H1 (cell line): ENCODE measurements around the gene GNB3. TPM values are rescaled to one million over a fixed set of nuclear protein-coding genes. Genes with fewer than 3 reads are reported as not detected.

Experiments used
- CTCF ChIA-PET: fragments of 300-600 bp; sonication (Branson Sonifier 250); formaldehyde crosslinking; loops from one replicate; lab custom pipeline; 2021; ENCODE audit not compliant: partially characterized antibody; lab: Charles Lee
- POLR2A ChIA-PET: fragments of 300-600 bp; sonication (Branson Sonifier 250); formaldehyde crosslinking; loops from one replicate; lab custom pipeline; 2021; ENCODE audit warnings: inconsistent platforms; ENCODE audit not compliant: partially characterized antibody; lab: Charles Lee
- DNase-seq, 2 experiments: peaks; one replicate each; pipeline versions ENCODE4 v3.0.0 to v3.0.0-alpha.2; 2010 to 2022; ENCODE audit warnings: low spot score in 2 of 2, low read depth in 1 of 2, mixed read lengths in 1 of 2
- FAIRE-seq: peaks from 2 replicates; lab custom pipeline; 2011; peaks lifted over from hg19 to GRCh38; lab: Jason Lieb, UNC
- H2AFZ ChIP-seq: 2 replicates; pipeline ENCODE4 v1.8.1; 2012; ENCODE audit warnings: low read length, inconsistent platforms
- H2AK5ac ChIP-seq: 2 replicates; pipeline ENCODE4 v1.6.1; 2013; ENCODE audit warnings: low read depth, low read length
- H2BK120ac ChIP-seq: replicated peaks from 2 replicates; pipeline ENCODE3; 2013; ENCODE audit warnings: low read depth, low read length, inconsistent platforms
- H2BK12ac ChIP-seq: 2 replicates; pipeline ENCODE4 v1.6.1; 2013; ENCODE audit warnings: low read depth, low read length
- H2BK15ac ChIP-seq: 2 replicates; pipeline ENCODE4 v1.6.1; 2013; ENCODE audit warnings: low read length
- H2BK20ac ChIP-seq: 2 replicates; pipeline ENCODE4 v1.6.1; 2013; ENCODE audit warnings: low read length
- H2BK5ac ChIP-seq: 2 replicates; pipeline ENCODE4 v1.6.1; 2013; ENCODE audit warnings: low read depth, low read length
- H3K14ac ChIP-seq: 2 replicates; pipeline ENCODE4 v1.6.1; 2013; ENCODE audit warnings: inconsistent platforms; ENCODE audit not compliant: insufficient read length
- H3K18ac ChIP-seq: 2 replicates; pipeline ENCODE4 v1.6.1; 2013; ENCODE audit warnings: low read length; ENCODE audit errors: extremely low read depth
- H3K23ac ChIP-seq: 2 replicates; pipeline ENCODE4 v1.6.1; 2013; ENCODE audit warnings: inconsistent platforms; ENCODE audit not compliant: insufficient read length
- H3K23me2 ChIP-seq: 2 replicates; pipeline ENCODE4 v1.6.1; 2013; ENCODE audit warnings: low read depth, low read length
- H3K27ac ChIP-seq: 2 replicates; pipeline ENCODE4 v1.6.1; 2011; ENCODE audit warnings: low read depth, low read length, inconsistent platforms
- H3K27me3 ChIP-seq, 4 experiments: replicated peaks in 1 of 4; 1 replicate in 1 of 4; 2 replicates in 3 of 4; pipeline versions ENCODE4 v1.6.1 to v1.8.1; 2011 to 2013; ENCODE audit warnings: low read length in 3 of 4, mild to moderate bottlenecking in 3 of 4, inconsistent platforms in 2 of 4, mixed read lengths in 2 of 4, moderate library complexity in 1 of 4; ENCODE audit not compliant: control insufficient read depth in 3 of 4, insufficient read depth in 3 of 4; ENCODE audit errors: extremely low read depth in 1 of 4
- H3K36me3 ChIP-seq, 4 experiments: 2 replicates each; pipeline versions ENCODE4 v1.6.1 to v1.8.1; 2011 to 2013; ENCODE audit warnings: mild to moderate bottlenecking in 4 of 4, low read length in 3 of 4, moderate library complexity in 2 of 4, control low read depth in 1 of 4, inconsistent platforms in 1 of 4; ENCODE audit not compliant: insufficient read depth in 4 of 4, control insufficient read depth in 2 of 4
- H3K4ac ChIP-seq: replicated peaks from 2 replicates; pipeline ENCODE3; 2013; ENCODE audit warnings: low read length, low read depth, mixed read lengths, inconsistent platforms; ENCODE audit not compliant: insufficient read length
- H3K4me1 ChIP-seq, 4 experiments: replicated peaks in 1 of 4; 1 replicate in 1 of 4; 2 replicates in 3 of 4; pipeline versions ENCODE4 v1.6.1 to v1.8.1; 2011 to 2013; ENCODE audit warnings: low read length in 3 of 4, inconsistent platforms in 2 of 4, mixed read lengths in 1 of 4; ENCODE audit not compliant: insufficient read depth in 4 of 4, control insufficient read depth in 3 of 4
- H3K4me2 ChIP-seq, 2 experiments: 2 replicates each; pipeline versions ENCODE4 v1.6.1 to v1.8.1; 2011 to 2013; ENCODE audit warnings: low read depth in 2 of 2, low read length in 2 of 2, control low read depth in 1 of 2, inconsistent platforms in 1 of 2, mild to moderate bottlenecking in 1 of 2; ENCODE audit not compliant: insufficient read depth in 1 of 2
- H3K4me3 ChIP-seq, 4 experiments: fragments of 200-600, 300-600 bp in 1 of 4; sonication (generic), shearing (Covaris generic), sonication (Bioruptor Twin) in 1 of 4; 2 replicates each; pipeline versions ENCODE4 v1.5.1 to v1.8.1; 2011 to 2016; ENCODE audit warnings: low read length in 4 of 4, low read depth in 3 of 4, control low read depth in 2 of 4, inconsistent platforms in 2 of 4, mild to moderate bottlenecking in 2 of 4, mixed read lengths in 1 of 4, moderate library complexity in 1 of 4; ENCODE audit not compliant: insufficient read depth in 2 of 4; ENCODE audit errors: extremely low read depth in 1 of 4
- H3K56ac ChIP-seq: replicated peaks from 2 replicates; pipeline ENCODE3; 2013; ENCODE audit warnings: low read depth, mild to moderate bottlenecking, mixed read lengths, low read length, inconsistent platforms; ENCODE audit not compliant: insufficient read length
- H3K79me1 ChIP-seq: 2 replicates; pipeline ENCODE4 v1.6.1; 2013; ENCODE audit warnings: low read depth, low read length, control low read depth
- H3K79me2 ChIP-seq, 2 experiments: 2 replicates each; pipeline versions ENCODE4 v1.6.1 to v1.8.1; 2012 to 2013; ENCODE audit warnings: low read length in 2 of 2, mild to moderate bottlenecking in 2 of 2, inconsistent platforms in 1 of 2; ENCODE audit not compliant: insufficient read depth in 2 of 2, control insufficient read depth in 1 of 2
- H3K9ac ChIP-seq, 4 experiments: replicated peaks in 1 of 4; 1 replicate in 1 of 4; 2 replicates in 3 of 4; pipeline versions ENCODE4 v1.6.1 to v1.8.1; 2011 to 2013; ENCODE audit warnings: low read depth in 3 of 4, low read length in 3 of 4, control low read depth in 2 of 4, mild to moderate bottlenecking in 2 of 4, moderate library complexity in 2 of 4, inconsistent platforms in 1 of 4; ENCODE audit errors: extremely low read depth in 1 of 4
- H3K9me3 ChIP-seq, 2 experiments: 2 replicates each; pipeline versions ENCODE4 v1.6.1 to v1.8.1; 2012 to 2013; ENCODE audit warnings: mild to moderate bottlenecking in 2 of 2, moderate library complexity in 2 of 2, control low read depth in 1 of 2, inconsistent platforms in 1 of 2, low read depth in 1 of 2, low read length in 1 of 2, mixed read lengths in 1 of 2; ENCODE audit not compliant: insufficient read depth in 2 of 2
- H4K20me1 ChIP-seq, 2 experiments: replicated peaks in 1 of 2; 2 replicates each; pipeline versions ENCODE3 to v1.8.1; 2011 to 2013; ENCODE audit warnings: inconsistent platforms in 2 of 2, low read length in 2 of 2, mild to moderate bottlenecking in 1 of 2; ENCODE audit not compliant: insufficient read depth in 2 of 2, control insufficient read depth in 1 of 2
- H4K5ac ChIP-seq: 2 replicates; pipeline ENCODE4 v1.6.1; 2013; ENCODE audit warnings: low read length, low read depth, mixed read lengths, inconsistent platforms; ENCODE audit not compliant: insufficient read length
- H4K8ac ChIP-seq: 2 replicates; pipeline ENCODE4 v1.8.0; 2013; ENCODE audit warnings: mild to moderate bottlenecking, moderate library complexity, low read length, inconsistent platforms; ENCODE audit not compliant: insufficient read depth; ENCODE audit errors: extremely low read depth
- H4K91ac ChIP-seq: replicated peaks from 2 replicates; pipeline ENCODE3; 2013; ENCODE audit warnings: low read length, mixed read lengths, inconsistent platforms; ENCODE audit not compliant: insufficient read length
- CBX5 ChIP-seq: fragments of 300-800, 300-1000 bp; sonication (generic); IDR thresholded peaks from 2 replicates; pipeline ENCODE4 v1.7.1; 2016; ENCODE audit warnings: antibody characterized with exemption, low read length, low read depth
- CREB1 ChIP-seq: IDR thresholded peaks from 2 replicates; pipeline ENCODE4 v1.6.1; 2012; ENCODE audit warnings: inconsistent platforms
- CTBP2 ChIP-seq: IDR thresholded peaks from 2 replicates; pipeline ENCODE4 v1.7.0; 2011; ENCODE audit warnings: borderline replicate concordance, mild to moderate bottlenecking, moderate library complexity, mixed read lengths, low read length; ENCODE audit not compliant: insufficient read depth, insufficient read length
- EP300 ChIP-seq, 2 experiments: IDR thresholded peaks; 1 replicate in 1 of 2; 2 replicates in 1 of 2; pipeline ENCODE4 v1.6.1; 2011 to 2012; ENCODE audit warnings: low read depth in 2 of 2, low read length in 2 of 2, mild to moderate bottlenecking in 2 of 2, borderline replicate concordance in 1 of 2, inconsistent platforms in 1 of 2, moderate library complexity in 1 of 2
- JUND ChIP-seq: IDR thresholded peaks from 2 replicates; pipeline ENCODE4 v1.6.1; 2011; ENCODE audit warnings: mild to moderate bottlenecking, improper control_type of control experiment, low read length
- KDM4A ChIP-seq: IDR thresholded peaks from one replicate; pipeline ENCODE4 v1.7.1; 2012; ENCODE audit warnings: low read depth, mild to moderate bottlenecking, moderate library complexity, low read length, inconsistent platforms; ENCODE audit not compliant: severe bottlenecking
- RBBP5 ChIP-seq: IDR thresholded peaks from 2 replicates; pipeline ENCODE4 v1.7.1; 2012; ENCODE audit warnings: low read depth, mild to moderate bottlenecking, inconsistent platforms, low read length, moderate library complexity, borderline replicate concordance
- SAP30 ChIP-seq: fragments of 300-600 bp; sonication (generic); IDR thresholded peaks from 2 replicates; pipeline ENCODE4 v1.7.1; 2012; ENCODE audit warnings: low read length, moderate library complexity, mild to moderate bottlenecking, inconsistent platforms; ENCODE audit not compliant: insufficient read depth, insufficient replicate concordance
- SIN3A ChIP-seq, 2 experiments: IDR thresholded peaks in 1 of 2; conservative IDR thresholded peaks in 1 of 2; 2 replicates each; pipeline ENCODE4 v1.6.1; 2011 to 2012; ENCODE audit warnings: low read length in 2 of 2, improper control_type of control experiment in 1 of 2, low read depth in 1 of 2, mild to moderate bottlenecking in 1 of 2
- SP4 ChIP-seq: IDR thresholded peaks from 2 replicates; pipeline ENCODE4 v1.6.1; 2012; ENCODE audit warnings: low read length, inconsistent platforms
- WGBS, 2 experiments: shearing (Covaris generic) in 1 of 2; methylation state at CpG; one replicate each; pipeline versions ENCODE4 v1.1.6 to v1.1.7; 2013 to 2015; ENCODE audit warnings: low lambda C conversion rate in 2 of 2, mixed read lengths in 2 of 2, inconsistent platforms in 1 of 2, low coverage in 1 of 2, missing lambda C conversion rate in 1 of 2; ENCODE audit not compliant: insufficient replicate concordance in 2 of 2, insufficient coverage in 1 of 2, insufficient read length in 1 of 2; ENCODE audit errors: extremely low coverage in 1 of 2, missing lambda C conversion rate in 1 of 2; 5-methylcytosine and 5-hydroxymethylcytosine counted together
- polyA plus RNA-seq, 7 experiments: library from polyadenylated mRNA; depleted of rRNA in 3 of 7; stranded (reverse) in 5 of 7; unstranded in 2 of 7; fragments of >200 nt in 5 of 7; fragments of 200-250 nt in 2 of 7; gene quantifications; 1 replicate in 5 of 7; 2 replicates in 1 of 7; 4 replicates in 1 of 7; pipeline versions ENCODE4 v1.2.1 to v1.2.3, GENCODE V29; 2011 to 2013; ENCODE audit warnings: missing spikeins in 2 of 7, mixed read lengths in 2 of 7
- total RNA-seq: library from RNA; stranded (reverse); fragmentation: NEBNext Ultra II Directional; extraction: Animal tissue kit (Norgen Biotek cat#: 25700); gene quantifications from 2 replicates; pipeline ENCODE4 v1.2.1, GENCODE V29; 2021

GNB3 gene
- total and polyA plus RNA-seq, 2 of the 8 experiments (the other 6 are each of a cell fraction or from before 2014, with no cell fraction given), result 9.9 TPM

GRCh38 chr12:6828781-6829535, 11.8 kb upstream of the GNB3 start:
- WGBS, 2 experiments, result 2% methylated on average over 60 of the region's 71 CpGs; no CpG with 5 or more reads in 1 of the 2 experiments
- Histone ChIP-seq H3K9ac (peak overlapping the region; percentile 66 to 84 (median 80)), H2BK15ac (0 out of 2 replicates have a peak overlapping the region, but pooled peaks have one; percentile 72), H2BK20ac (no peak overlapping the region), H2BK120ac (no peak overlapping the region), H3K4ac (peak overlapping the region; percentile 54), H3K23ac (no peak overlapping the region), H3K79me1 (peaks cover 4% of the 10 kb centered on the region), H3K4me2 (peak overlapping the region; percentile 77 to 99), H4K20me1 (peaks cover 0 to 6% of the 10 kb centered on the region in 2 experiments), H3K36me3 (peaks cover 12 to 28% (median 25%) of the 10 kb centered on the region in 4 experiments; a peak in 6 of 8 replicates), H3K56ac (peak overlapping the region; percentile 84), H3K9me3 (no peaks in the 10 kb centered on the region), H2AK5ac (no peak overlapping the region), H3K18ac (peak overlapping the region; percentile 93), H3K27ac (peak overlapping the region; percentile 59; the same call in 1 of the 2 replicates), H2AFZ (no peak overlapping the region), H3K79me2 (peaks cover 0 to 9% of the 10 kb centered on the region in 2 experiments; a peak in 1 of 4 replicates), H3K4me3 (peak overlapping the region; percentile 88 to 94 (median 90)), H3K4me1 (peaks cover 4 to 25% (median 17%) of the 10 kb centered on the region in 4 experiments), H2BK5ac (peak overlapping the region; percentile 79; the same call in 1 of the 2 replicates), H4K5ac (peak overlapping the region; percentile 86), H3K14ac (no peak overlapping the region), H2BK12ac (peak overlapping the region; percentile 70; the same call in 1 of the 2 replicates), H4K91ac (peak overlapping the region; percentile 90), H3K23me2 (peaks cover 17% of the 10 kb centered on the region), H4K8ac (peak overlapping the region; percentile 65; the same call in 1 of the 2 replicates), H3K27me3 (peaks cover 0 to 9% (median 6%) of the 10 kb centered on the region in 4 experiments; a peak in 5 of 7 replicates)
- CTCF ChIA-PET, result interaction anchor here (0.6 to 23.7 kb wide), 14 partner anchors 10 to 225 kb away, joined by 3 to 532 read pairs (median 3); partner anchors contain the start of genes CD4, CDCA3, GNB3 and LAG3
- FAIRE-seq (no peak), DNase-seq (peak in 1 of 2 experiments; percentile 81)
- POLR2A ChIA-PET, result interaction anchor here (0.5 to 27.1 kb wide), 23 partner anchors 10 to 327 kb away, joined by 3 to 388 read pairs (median 4); partner anchors contain the start of genes CDCA3, ENO2, GNB3 and LAG3
- TF ChIP-seq SP4 (0 out of 2 replicates have a peak, but pooled peaks have one; percentile 18), KDM4A (peak; percentile 79), CBX5 (no peak), SAP30 (peak; percentile 57), EP300 (IDR thresholded peaks at IDR 0.05; ENCODE audit: borderline replicate concordance in 1 of 2, low read depth in 2 of 2, low read length in 2 of 2) (no peak), SIN3A (conservative IDR thresholded peaks at IDR 0.05 in 1 of 2, IDR thresholded peaks at IDR 0.05 in 1 of 2; ENCODE audit: low read depth in 1 of 2, low read length in 2 of 2) (peak; percentile 48 to 89; a peak in 2 of 4 replicates), RBBP5 (peak; percentile 81; the same call in 1 of the 2 replicates), CTBP2 (no peak), JUND (no peak), CREB1 (peak; percentile 72)
